ENCODE data around the gene FIGN.

Gene FIGN

GRCh38 chr2:163605779-163606178 lies 130.0 kb downstream of the FIGN start:
- DNase-seq (no peak), ATAC-seq (no peak)
- H3K27ac Mint-ChIP-seq, result no peak overlapping the region
- H3K4me1 Mint-ChIP-seq, result no peaks in the 10 kb centered on the region
- H3K27me3 Mint-ChIP-seq, result no peaks in the 10 kb centered on the region
- peaks cover 0 to 3% of the 10 kb centered on the region in 2 donors for H3K9me3 Mint-ChIP-seq
- no peak overlapping the region for H3K4me3 Mint-ChIP-seq

- no peak for ATAC-seq
- no peaks in the 10 kb centered on the region for H3K27me3 Mint-ChIP-seq
- no peaks in the 10 kb centered on the region for H3K4me1 Mint-ChIP-seq
- no peak overlapping the region for H3K27ac Mint-ChIP-seq
- H3K4me3 Mint-ChIP-seq, result no peak overlapping the region
- no peak for DNase-seq
- H3K9me3 Mint-ChIP-seq, result peaks cover 0 to 3% of the 10 kb centered on the region in 2 donors
These were observed 130.8 kb downstream of the FIGN start for GRCh38 chr2:163604941-163605555.

- no peaks in the 10 kb centered on the region for H3K27me3 Mint-ChIP-seq
- H3K27ac Mint-ChIP-seq, result no peak overlapping the region
- H3K4me1 Mint-ChIP-seq, result no peaks in the 10 kb centered on the region
- peaks cover 0 to 3% of the 10 kb centered on the region in 2 donors for H3K9me3 Mint-ChIP-seq
- DNase-seq (no peak), ATAC-seq (no peak)
- H3K4me3 Mint-ChIP-seq, result no peak overlapping the region
These were observed 133.6 kb downstream of the FIGN start for GRCh38 chr2:163602196-163602595.

- H3K27ac Mint-ChIP-seq, result no peak overlapping the region
- no peak for ATAC-seq
- H3K4me1 Mint-ChIP-seq, result no peaks in the 10 kb centered on the region
- H3K27me3 Mint-ChIP-seq, result no peaks in the 10 kb centered on the region
- no peak for DNase-seq
- H3K9me3 Mint-ChIP-seq, result peaks cover 0 to 3% of the 10 kb centered on the region in 2 donors
- H3K4me3 Mint-ChIP-seq, result no peak overlapping the region
These were observed 134.4 kb downstream of the FIGN start for GRCh38 chr2:163601377-163601776.

- Mint-ChIP-seq H3K4me1 (no peaks in the 10 kb centered on the region), H3K27me3 (no peaks in the 10 kb centered on the region), H3K9me3 (peaks cover 0 to 3% of the 10 kb centered on the region in 2 donors), H3K27ac (no peak overlapping the region), H3K4me3 (no peak overlapping the region)
- ATAC-seq (no peak), DNase-seq (no peak)
These were observed 135.0 kb downstream of the FIGN start for GRCh38 chr2:163600801-163601200.

- DNase-seq (no peak), ATAC-seq (no peak)
- no peaks in the 10 kb centered on the region for H3K4me1 Mint-ChIP-seq
- H3K9me3 Mint-ChIP-seq, result no peaks in the 10 kb centered on the region
- no peak overlapping the region for H3K27ac Mint-ChIP-seq
- H3K4me3 Mint-ChIP-seq, result no peak overlapping the region
- H3K27me3 Mint-ChIP-seq, result no peaks in the 10 kb centered on the region
These were observed 140.8 kb downstream of the FIGN start for GRCh38 chr2:163595028-163595427.

GRCh38 chr2:163594497-163594896 lies 141.3 kb downstream of the FIGN start:
- DNase-seq (no peak), ATAC-seq (no peak)
- Mint-ChIP-seq H3K27ac (no peak overlapping the region), H3K9me3 (no peaks in the 10 kb centered on the region), H3K4me1 (no peaks in the 10 kb centered on the region), H3K4me3 (no peak overlapping the region), H3K27me3 (no peaks in the 10 kb centered on the region)

GRCh38 chr2:163593982-163594381 lies 141.8 kb downstream of the FIGN start:
- no peaks in the 10 kb centered on the region for H3K9me3 Mint-ChIP-seq
- H3K27ac Mint-ChIP-seq, result no peak overlapping the region
- no peak overlapping the region for H3K4me3 Mint-ChIP-seq
- H3K27me3 Mint-ChIP-seq, result no peaks in the 10 kb centered on the region
- no peaks in the 10 kb centered on the region for H3K4me1 Mint-ChIP-seq
- DNase-seq (no peak), ATAC-seq (no peak)

GRCh38 chr2:163592954-163593622 lies 142.7 kb downstream of the FIGN start:
- no peak for DNase-seq
- Mint-ChIP-seq H3K4me3 (no peak overlapping the region), H3K4me1 (no peaks in the 10 kb centered on the region), H3K27ac (no peak overlapping the region), H3K9me3 (no peaks in the 10 kb centered on the region), H3K27me3 (no peaks in the 10 kb centered on the region)
- ATAC-seq, result no peak

GRCh38 chr2:163591461-163591860 lies 144.3 kb downstream of the FIGN start:
- Mint-ChIP-seq H3K4me1 (no peaks in the 10 kb centered on the region), H3K27me3 (no peaks in the 10 kb centered on the region), H3K27ac (no peak overlapping the region), H3K4me3 (no peak overlapping the region), H3K9me3 (no peaks in the 10 kb centered on the region)
- ATAC-seq (no peak), DNase-seq (no peak)

GRCh38 chr2:163580757-163581156 lies 155.1 kb downstream of the FIGN start:
- Mint-ChIP-seq H3K27ac (no peak overlapping the region), H3K4me3 (no peak overlapping the region), H3K9me3 (peaks cover 0 to 1% of the 10 kb centered on the region in 2 donors), H3K4me1 (no peaks in the 10 kb centered on the region), H3K27me3 (no peaks in the 10 kb centered on the region)
- ATAC-seq (no peak), DNase-seq (no peak)

GRCh38 chr2:163574309-163574708 lies 161.5 kb downstream of the FIGN start:
- H3K4me1 Mint-ChIP-seq, result no peaks in the 10 kb centered on the region
- H3K27me3 Mint-ChIP-seq, result no peaks in the 10 kb centered on the region
- no peaks in the 10 kb centered on the region for H3K9me3 Mint-ChIP-seq
- H3K4me3 Mint-ChIP-seq, result no peak overlapping the region
- no peak for DNase-seq
- no peak overlapping the region for H3K27ac Mint-ChIP-seq
- ATAC-seq, result no peak

GRCh38 chr2:163573652-163574051 lies 162.2 kb downstream of the FIGN start:
- ATAC-seq (no peak), DNase-seq (no peak)
- Mint-ChIP-seq H3K9me3 (no peaks in the 10 kb centered on the region), H3K27ac (no peak overlapping the region), H3K4me3 (no peak overlapping the region), H3K27me3 (no peaks in the 10 kb centered on the region), H3K4me1 (no peaks in the 10 kb centered on the region)

- H3K4me1 Mint-ChIP-seq, result no peaks in the 10 kb centered on the region
- no peak overlapping the region for H3K27ac Mint-ChIP-seq
- ATAC-seq (no peak), DNase-seq (no peak)
- H3K27me3 Mint-ChIP-seq, result no peaks in the 10 kb centered on the region
- no peak overlapping the region for H3K4me3 Mint-ChIP-seq
- no peaks in the 10 kb centered on the region for H3K9me3 Mint-ChIP-seq
These were observed 163.0 kb downstream of the FIGN start for GRCh38 chr2:163572850-163573249.

GRCh38 chr2:163571423-163572102 lies 164.2 kb downstream of the FIGN start:
- no peak overlapping the region for H3K4me3 Mint-ChIP-seq
- H3K9me3 Mint-ChIP-seq, result no peaks in the 10 kb centered on the region
- no peaks in the 10 kb centered on the region for H3K27me3 Mint-ChIP-seq
- no peaks in the 10 kb centered on the region for H3K4me1 Mint-ChIP-seq
- DNase-seq (no peak), ATAC-seq (no peak)
- no peak overlapping the region for H3K27ac Mint-ChIP-seq

GRCh38 chr2:163570391-163570790 lies 165.4 kb downstream of the FIGN start:
- Mint-ChIP-seq H3K4me3 (no peak overlapping the region), H3K27ac (no peak overlapping the region), H3K27me3 (no peaks in the 10 kb centered on the region), H3K9me3 (no peaks in the 10 kb centered on the region), H3K4me1 (no peaks in the 10 kb centered on the region)
- ATAC-seq, result no peak
- DNase-seq, result no peak
